ENCODE measurements around the gene AFF2.

AFF2 gene

GRCh38 chrX:149039057-149039456 is 538.6 kb downstream of the AFF2 start:
- no peaks in the 10 kb centered on the region for H3K4me1 ChIP-seq (ENCODE audit: insufficient read depth, insufficient read length)
- TF ChIP-seq YY1 (IDR thresholded peaks at IDR 0.05; ENCODE audit: insufficient read depth, insufficient read length) (no peak), SUZ12 (IDR thresholded peaks at IDR 0.05; ENCODE audit: extremely low read depth, insufficient read depth, insufficient read length) (no peak), ZNF274 (IDR thresholded peaks at IDR 0.05; ENCODE audit: low read depth, low read length) (no peak)
- no peak overlapping the region for H3K4me3 ChIP-seq (ENCODE audit: insufficient read length, low read depth)
- no peaks in the 10 kb centered on the region for H3K36me3 ChIP-seq (ENCODE audit: insufficient read depth, insufficient read length, low read length)
- no peaks in the 10 kb centered on the region for H3K9me3 ChIP-seq (ENCODE audit: insufficient read depth, low read length)
- no peak for DNase-seq (ENCODE audit: low read depth, low spot score)
- no peak overlapping the region for H3K9ac ChIP-seq (ENCODE audit: insufficient read length, low read depth)
- H3K27me3 ChIP-seq (ENCODE audit: insufficient read depth, insufficient read length): no peaks in the 10 kb centered on the region

GRCh38 chrX:149040873-149041535 is 540.6 kb downstream of the AFF2 start:
- DNase-seq (ENCODE audit: low read depth, low spot score): no peak
- H3K4me1 ChIP-seq (ENCODE audit: insufficient read depth, insufficient read length): no peaks in the 10 kb centered on the region
- no peak overlapping the region for H3K9ac ChIP-seq (ENCODE audit: insufficient read length, low read depth)
- H3K27me3 ChIP-seq (ENCODE audit: insufficient read depth, insufficient read length): no peaks in the 10 kb centered on the region
- no peaks in the 10 kb centered on the region for H3K9me3 ChIP-seq (ENCODE audit: insufficient read depth, low read length)
- H3K4me3 ChIP-seq (ENCODE audit: insufficient read length, low read depth): no peak overlapping the region
- no peaks in the 10 kb centered on the region for H3K36me3 ChIP-seq (ENCODE audit: insufficient read depth, insufficient read length, low read length)
- TF ChIP-seq YY1 (IDR thresholded peaks at IDR 0.05; ENCODE audit: insufficient read depth, insufficient read length) (no peak), SUZ12 (IDR thresholded peaks at IDR 0.05; ENCODE audit: extremely low read depth, insufficient read depth, insufficient read length) (no peak), ZNF274 (IDR thresholded peaks at IDR 0.05; ENCODE audit: low read depth, low read length) (no peak)

GRCh38 chrX:149043401-149043800 is 543.0 kb downstream of the AFF2 start:
- H3K9ac ChIP-seq (ENCODE audit: insufficient read length, low read depth): no peak overlapping the region
- H3K27me3 ChIP-seq (ENCODE audit: insufficient read depth, insufficient read length): no peaks in the 10 kb centered on the region
- TF ChIP-seq ZNF274 (IDR thresholded peaks at IDR 0.05; ENCODE audit: low read depth, low read length) (no peak), SUZ12 (IDR thresholded peaks at IDR 0.05; ENCODE audit: extremely low read depth, insufficient read depth, insufficient read length) (no peak)
- H3K9me3 ChIP-seq (ENCODE audit: insufficient read depth, low read length): no peaks in the 10 kb centered on the region
- H3K36me3 ChIP-seq (ENCODE audit: insufficient read depth, insufficient read length, low read length): no peaks in the 10 kb centered on the region
- H3K4me1 ChIP-seq (ENCODE audit: insufficient read depth, insufficient read length): no peaks in the 10 kb centered on the region
- H3K4me3 ChIP-seq (ENCODE audit: insufficient read length, low read depth): no peak overlapping the region
- DNase-seq (ENCODE audit: low read depth, low spot score): no peak

GRCh38 chrX:149044471-149044870 is 544.1 kb downstream of the AFF2 start:
- no peak for DNase-seq (ENCODE audit: low read depth, low spot score)
- Histone ChIP-seq H3K27me3 (ENCODE audit: insufficient read depth, insufficient read length) (no peaks in the 10 kb centered on the region), H3K9me3 (ENCODE audit: insufficient read depth, low read length) (no peaks in the 10 kb centered on the region), H3K9ac (ENCODE audit: insufficient read length, low read depth) (no peak overlapping the region), H3K36me3 (ENCODE audit: insufficient read depth, insufficient read length, low read length) (no peaks in the 10 kb centered on the region), H3K4me3 (ENCODE audit: insufficient read length, low read depth) (no peak overlapping the region), H3K4me1 (ENCODE audit: insufficient read depth, insufficient read length) (no peaks in the 10 kb centered on the region)
- TF ChIP-seq ZNF274 (IDR thresholded peaks at IDR 0.05; ENCODE audit: low read depth, low read length) (no peak), YY1 (IDR thresholded peaks at IDR 0.05; ENCODE audit: insufficient read depth, insufficient read length) (no peak)

- no peaks in the 10 kb centered on the region for H3K27me3 ChIP-seq (ENCODE audit: insufficient read depth, insufficient read length)
Measured at GRCh38 chrX:149045645-149046210, 545.3 kb downstream of the AFF2 start.

More at GRCh38 chrX:149045645-149046210, 545.3 kb downstream of the AFF2 start:
- Histone ChIP-seq H3K36me3 (ENCODE audit: insufficient read depth, insufficient read length, low read length) (no peaks in the 10 kb centered on the region), H3K9ac (ENCODE audit: insufficient read length, low read depth) (no peak overlapping the region), H3K4me3 (ENCODE audit: insufficient read length, low read depth) (no peak overlapping the region), H3K9me3 (ENCODE audit: insufficient read depth, low read length) (no peaks in the 10 kb centered on the region), H3K4me1 (ENCODE audit: insufficient read depth, insufficient read length) (no peaks in the 10 kb centered on the region)
- no peak for TF ChIP-seq SUZ12 (IDR thresholded peaks at IDR 0.05; ENCODE audit: extremely low read depth, insufficient read depth, insufficient read length)
- TF ChIP-seq ZNF274 (IDR thresholded peaks at IDR 0.05; ENCODE audit: low read depth, low read length): no peak
- no peak for TF ChIP-seq YY1 (IDR thresholded peaks at IDR 0.05; ENCODE audit: insufficient read depth, insufficient read length)
- DNase-seq (ENCODE audit: low read depth, low spot score): no peak

Data from NT2/D1 (cell line).